Measurements from ENCODE around the gene SYT14.
A peak's percentile ranks its signal among the peaks of the same experiment; 100 is the strongest.
"Not testable (repeated sequence)": the region's sequence is repeated elsewhere in the genome, so short reads cannot be mapped to it uniquely, and the experiment has no call there.

Gene SYT14

DNA sequence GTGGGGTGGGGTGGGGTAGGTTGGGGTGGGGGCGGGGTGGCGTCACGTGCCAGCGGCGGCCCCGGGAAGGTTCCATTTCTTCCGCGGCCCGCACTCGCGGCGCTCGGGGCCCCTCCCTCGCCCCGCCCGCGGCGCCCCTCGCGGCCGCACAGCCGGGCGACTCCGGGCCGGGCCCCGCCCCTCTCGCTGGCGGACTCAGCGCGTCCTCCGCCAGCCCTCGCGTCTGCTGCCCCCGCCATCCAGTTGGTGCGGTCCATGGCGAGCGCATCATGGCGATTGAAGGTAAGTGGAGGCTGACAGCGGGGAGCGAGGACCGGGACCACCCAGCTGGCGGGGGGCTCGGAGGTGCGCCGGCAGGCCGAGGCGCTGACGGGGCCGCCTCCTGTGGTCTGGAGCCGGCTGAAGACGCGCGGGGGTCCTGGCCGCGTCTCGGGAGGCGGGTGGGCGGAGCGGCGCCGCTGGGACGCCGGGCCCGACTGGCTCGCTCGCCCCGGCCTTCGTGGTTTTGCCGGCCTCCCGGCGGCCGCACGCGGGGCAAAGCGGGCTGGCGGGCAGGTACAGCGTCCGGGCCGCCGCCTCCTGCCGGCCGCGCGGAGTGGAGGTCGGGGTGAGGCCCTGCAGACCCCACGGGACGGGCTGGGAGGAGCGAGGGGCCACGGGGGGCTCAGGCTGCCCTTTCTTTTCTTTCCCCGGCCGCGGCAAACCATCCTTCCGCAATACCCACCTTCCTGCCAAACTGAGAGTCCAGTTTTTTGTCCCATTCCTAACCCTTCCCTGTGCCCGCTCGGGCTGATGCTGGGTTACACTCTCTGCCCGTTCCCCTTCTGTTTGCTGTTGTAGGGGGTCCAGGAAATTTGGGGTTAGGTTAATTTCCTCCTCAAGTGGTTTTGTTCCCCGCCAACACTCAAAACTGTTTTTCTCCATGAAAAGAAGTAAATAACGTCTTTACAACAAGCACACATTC lies at the start of gene SYT14:
TSS of gene SYT14 (plus strand) at position 222 of the 964 bp plus-strand sequence. CDS start at position 270, 48 bp downstream.
- DNase-seq (ENCODE audit: low spot score): peak; percentile 94

DNA sequence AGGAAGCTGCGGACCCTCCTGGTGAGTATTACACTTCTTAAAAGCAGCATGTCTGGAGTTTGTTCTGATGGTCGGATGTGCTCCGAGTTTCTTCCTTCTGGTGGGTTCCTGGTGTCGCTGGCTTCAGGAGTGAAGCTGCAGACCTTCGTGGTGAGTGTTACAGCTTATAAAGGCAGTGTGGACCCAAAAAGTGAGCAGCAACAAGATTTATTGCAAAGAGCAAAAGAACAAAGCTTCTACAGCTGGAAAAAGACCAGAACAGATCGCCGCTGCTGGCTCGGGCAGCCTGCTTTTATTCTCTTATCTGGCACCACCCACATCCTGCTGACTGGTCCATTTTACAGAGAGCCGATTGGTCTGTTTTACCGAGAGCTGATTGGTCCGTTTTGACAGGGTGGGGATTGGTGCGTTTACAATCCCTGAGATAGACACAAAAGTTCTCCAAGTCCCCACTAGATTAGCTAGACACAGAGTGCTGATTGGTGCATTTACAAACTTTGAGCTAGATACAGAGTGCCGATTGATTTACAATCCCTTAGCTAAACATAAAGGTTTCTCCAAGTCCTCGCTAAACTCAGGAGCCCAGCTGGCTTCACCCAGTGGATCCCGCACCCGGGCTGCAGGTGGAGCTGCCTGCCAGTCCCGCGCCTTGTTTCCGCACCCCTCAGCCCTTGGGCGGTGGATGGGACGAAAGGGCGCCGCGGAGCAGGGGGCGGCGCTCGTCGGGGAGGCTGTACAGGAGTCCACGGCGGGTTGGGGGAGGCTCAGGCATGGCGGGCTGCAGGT lies 49.5 kb upstream of the SYT14 start:
- DNase-seq (ENCODE audit: low spot score): not testable (repeated sequence)

DNA sequence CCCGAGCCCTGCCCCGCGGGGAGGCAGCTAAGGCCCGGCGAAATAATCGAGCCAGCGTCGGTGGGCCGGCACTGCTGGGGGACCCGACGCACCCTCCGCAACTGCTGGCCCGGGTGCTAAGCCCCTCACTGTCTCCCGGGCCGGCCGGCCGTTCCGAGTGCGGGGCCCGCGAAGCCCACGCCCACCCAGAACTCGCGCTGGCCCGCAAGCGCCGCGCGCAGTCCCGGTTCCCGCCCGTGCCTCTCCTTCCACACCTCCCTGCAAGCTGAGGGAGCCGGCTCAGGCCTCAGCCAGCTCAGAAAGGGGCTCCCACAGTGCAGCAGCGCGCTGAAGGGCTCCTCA lies 49.0 kb upstream of the SYT14 start:
- no peak for DNase-seq (ENCODE audit: low spot score)

DNA sequence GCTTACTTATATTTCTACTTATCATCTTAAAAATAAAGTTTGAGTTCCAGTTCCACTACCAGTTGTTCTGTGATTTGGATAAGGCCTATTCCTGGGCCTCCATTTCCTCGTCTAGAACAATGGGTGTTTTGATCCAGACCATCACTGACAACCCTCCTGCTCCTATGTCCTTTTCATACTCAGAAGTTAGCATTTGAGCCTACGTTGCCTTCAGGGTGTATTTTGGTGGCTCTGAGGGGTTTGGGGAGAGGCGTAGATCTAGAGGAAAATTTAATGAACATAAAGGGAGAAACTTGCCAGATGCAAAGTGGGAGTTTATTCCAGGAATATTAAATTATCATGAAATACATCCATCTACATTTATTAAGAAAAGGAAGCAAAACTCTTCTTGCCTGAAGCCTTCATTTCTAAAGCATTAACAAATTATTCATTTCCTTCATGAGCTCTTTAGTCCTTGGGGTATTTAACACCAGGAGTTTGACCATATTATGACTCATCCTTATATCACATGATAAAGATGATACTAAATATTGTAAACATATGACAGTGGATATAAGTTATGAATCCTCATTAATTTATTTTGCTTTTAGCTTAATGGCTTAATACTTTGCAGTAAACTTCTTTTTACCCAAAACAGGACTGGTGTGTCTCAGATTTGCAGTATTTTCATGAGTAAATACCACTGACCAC lies 47.2 kb upstream of the SYT14 start:
- DNase-seq (ENCODE audit: low spot score): no peak

DNA sequence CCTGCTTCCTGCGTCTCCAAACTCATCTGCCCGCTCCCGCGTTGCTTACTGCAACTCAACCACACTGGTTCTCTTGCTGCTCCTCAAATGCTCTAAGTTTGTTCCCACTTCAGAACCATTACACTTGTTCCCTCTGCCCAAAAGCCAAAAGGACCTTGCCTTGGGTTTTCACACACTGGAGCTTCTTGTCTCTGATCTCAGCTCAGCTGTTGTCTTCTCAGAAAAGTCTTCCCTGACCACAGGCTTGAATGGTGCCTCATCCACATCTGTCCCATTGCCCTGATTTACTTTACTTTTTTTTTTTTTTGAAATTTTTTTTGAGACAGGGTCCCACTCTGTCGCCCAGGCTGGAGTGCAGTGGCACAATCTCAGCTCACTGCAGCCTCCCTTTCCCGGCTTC lies 44.3 kb upstream of the SYT14 start:
- DNase-seq (ENCODE audit: low spot score): no peak

DNA sequence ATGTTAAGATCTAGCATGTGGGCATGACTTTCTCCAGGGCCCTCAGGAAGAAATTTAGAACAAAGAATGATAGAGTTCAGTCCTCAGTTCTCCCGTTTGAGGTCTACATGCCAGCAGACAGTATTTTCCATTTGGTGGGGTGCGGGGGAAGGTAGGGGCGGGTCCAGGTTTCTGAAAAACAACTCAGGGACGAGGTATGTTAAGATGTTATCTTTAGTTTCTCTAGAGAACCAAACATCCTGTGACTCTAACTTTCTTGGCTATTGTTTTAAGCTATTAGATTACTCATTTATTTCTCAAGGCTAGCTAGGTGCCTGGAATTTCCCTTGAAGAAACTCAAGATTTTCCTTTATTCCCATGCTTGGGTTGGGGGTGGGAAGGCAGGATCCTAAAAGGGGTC lies 42.3 kb upstream of the SYT14 start:
- DNase-seq (ENCODE audit: low spot score): no peak

DNA sequence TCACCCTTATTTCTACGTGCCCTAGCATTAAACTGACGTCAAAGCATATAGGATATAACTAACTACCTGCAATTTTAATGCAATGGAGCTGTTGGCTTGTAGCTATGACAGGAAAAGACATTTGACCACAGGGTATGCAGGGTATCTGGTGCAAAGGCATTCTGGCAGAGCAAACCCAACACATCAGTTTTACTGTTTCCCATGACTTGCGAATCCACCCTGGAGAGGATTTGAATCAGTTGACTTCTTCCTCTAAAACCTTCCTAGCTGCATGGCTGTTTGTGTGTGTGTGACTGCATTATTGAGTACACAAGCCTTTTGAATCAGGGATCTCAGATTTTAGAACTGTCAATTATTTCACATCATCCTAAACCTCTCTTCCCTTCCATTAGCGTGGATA lies 41.7 kb upstream of the SYT14 start:
- DNase-seq (ENCODE audit: low spot score): no peak

DNA sequence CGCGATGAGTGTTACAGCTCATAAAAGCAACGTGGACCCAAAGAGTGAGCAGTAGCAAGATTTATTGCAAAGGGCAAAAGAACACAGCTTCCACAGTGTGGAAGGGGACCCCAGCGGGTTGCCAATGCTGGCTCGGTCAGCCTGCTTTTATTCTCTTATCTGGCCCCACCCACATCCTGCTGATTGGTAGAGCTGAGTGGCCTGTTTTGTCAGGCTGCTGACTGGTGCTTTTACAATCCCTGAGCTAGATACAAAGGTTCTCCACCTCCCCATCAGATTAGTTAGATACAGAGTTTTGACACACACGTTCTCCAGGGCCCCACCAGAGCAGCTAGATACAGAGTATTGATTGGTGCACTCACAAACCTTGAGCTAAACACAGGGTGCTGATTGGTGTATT lies 39.7 kb upstream of the SYT14 start:
- not testable (repeated sequence) for DNase-seq (ENCODE audit: low spot score)

DNA sequence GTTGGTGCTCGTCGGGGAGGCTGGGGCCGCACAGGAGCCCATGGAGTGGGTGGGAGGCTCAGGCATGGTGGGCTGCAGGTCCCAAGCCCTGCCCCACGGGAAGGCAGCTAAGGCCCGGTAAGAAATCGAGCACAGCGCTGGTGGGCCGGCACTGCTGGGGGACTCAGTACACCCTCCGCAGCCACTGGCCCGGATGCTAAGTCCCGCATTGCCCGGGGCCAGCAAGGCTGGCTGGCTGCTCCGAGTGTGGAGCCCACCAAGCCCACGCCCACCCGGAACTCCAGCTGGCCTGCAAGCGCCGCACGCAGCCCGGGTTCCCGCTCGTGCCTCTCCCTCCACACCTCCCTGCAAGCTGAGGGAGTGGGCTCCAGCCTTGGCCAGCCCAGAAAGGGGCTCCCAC lies 39.2 kb upstream of the SYT14 start:
- DNase-seq (ENCODE audit: low spot score): not testable (repeated sequence)

DNA sequence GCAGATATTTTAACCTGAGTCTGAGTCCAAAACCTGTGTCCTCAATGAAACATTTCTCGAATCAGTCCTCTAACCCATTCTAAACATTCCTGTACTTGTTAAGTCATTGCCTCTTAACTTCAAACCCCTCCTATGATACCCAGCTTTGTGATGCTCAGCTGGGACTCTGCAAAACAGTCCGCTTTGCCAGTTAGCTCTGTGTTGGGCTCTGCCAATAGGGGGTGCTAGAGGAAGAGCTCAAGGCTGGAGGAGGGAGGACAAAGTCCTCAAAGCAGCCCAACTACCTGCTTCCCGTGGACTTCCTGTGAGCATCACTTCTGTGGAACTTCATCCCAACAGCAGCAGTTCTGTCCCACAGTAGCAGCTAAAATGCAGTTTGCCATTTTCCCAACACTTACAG lies 38.1 kb upstream of the SYT14 start:
- peak; percentile 69 for DNase-seq (ENCODE audit: low spot score)

DNA sequence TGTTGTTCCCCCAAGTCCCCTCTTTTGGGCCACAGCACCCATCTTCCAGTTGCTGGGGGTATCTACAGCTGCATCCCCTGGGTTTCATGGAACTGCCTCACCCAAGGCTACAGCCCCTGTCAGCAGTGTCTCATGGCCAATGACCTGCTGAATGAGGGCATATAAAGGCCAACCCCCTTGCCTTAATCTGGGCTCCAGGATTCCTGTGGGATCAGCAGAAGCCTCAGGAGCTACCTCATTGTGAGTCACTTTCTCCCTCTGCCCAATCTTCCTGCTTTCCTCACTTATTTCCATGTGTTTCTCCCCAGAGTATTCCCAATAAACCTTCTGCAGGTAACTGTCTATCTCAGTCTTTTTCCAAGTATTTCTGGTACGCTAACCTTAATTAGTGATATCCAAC lies 37.3 kb upstream of the SYT14 start:
- no peak for DNase-seq (ENCODE audit: low spot score)

DNA sequence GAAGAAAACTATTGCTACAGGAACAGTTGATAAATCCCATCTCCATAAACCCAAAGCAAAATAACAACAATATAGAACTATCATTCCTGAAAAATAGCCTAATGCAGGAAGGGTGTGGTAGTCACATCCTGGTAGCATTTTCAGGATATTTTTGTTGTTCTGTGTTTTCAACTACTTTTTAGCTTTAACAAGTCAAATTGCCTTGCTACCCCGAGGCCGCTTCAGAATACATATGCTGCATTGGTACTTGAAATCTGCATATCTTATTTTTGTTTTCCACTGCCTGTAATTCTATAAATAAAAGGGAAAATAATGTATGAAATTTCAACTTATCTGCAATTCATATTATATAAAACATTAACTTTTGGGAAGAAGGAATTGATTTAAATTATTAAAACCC lies 36.8 kb upstream of the SYT14 start:
- no peak for DNase-seq (ENCODE audit: low spot score)

DNA sequence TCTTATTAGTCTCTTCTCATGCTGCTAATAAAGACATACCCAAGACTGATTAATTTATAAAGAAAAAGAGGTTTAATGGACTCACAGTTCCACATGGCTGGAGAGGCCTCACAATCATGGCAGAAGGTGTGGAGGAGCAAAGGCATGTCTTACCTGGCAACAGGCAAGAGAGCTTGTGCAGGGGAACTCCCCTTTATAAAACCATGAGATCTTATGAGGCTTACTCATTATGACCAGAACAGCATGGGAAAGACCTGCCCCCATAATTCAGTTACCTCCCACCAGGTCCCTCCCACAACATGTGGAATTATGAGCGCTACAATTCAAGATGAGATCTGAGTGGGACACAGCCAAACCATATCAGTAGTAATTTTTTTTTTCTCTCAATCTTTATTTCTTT lies 33.2 kb upstream of the SYT14 start:
- not testable (repeated sequence) for DNase-seq (ENCODE audit: low spot score)

DNA sequence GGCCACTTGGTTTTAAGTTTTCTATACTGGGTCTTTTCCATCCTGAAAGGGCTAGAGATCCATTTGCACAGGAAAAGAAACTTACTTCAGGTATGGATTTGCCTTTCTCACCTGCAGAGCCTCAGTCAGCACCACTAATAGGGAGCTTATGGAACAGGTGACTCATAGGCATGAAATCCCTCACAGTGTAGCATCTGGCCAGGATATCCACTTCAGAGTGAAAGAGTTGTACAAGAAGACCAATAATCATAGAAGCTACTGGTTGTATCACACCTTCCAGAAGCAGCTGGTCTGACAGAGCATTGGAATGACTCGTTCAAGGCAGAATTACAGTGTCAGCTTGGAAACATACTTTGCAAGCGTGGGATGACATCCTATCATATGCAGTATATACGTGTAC lies 26.3 kb upstream of the SYT14 start:
- DNase-seq (ENCODE audit: low spot score): no peak

DNA sequence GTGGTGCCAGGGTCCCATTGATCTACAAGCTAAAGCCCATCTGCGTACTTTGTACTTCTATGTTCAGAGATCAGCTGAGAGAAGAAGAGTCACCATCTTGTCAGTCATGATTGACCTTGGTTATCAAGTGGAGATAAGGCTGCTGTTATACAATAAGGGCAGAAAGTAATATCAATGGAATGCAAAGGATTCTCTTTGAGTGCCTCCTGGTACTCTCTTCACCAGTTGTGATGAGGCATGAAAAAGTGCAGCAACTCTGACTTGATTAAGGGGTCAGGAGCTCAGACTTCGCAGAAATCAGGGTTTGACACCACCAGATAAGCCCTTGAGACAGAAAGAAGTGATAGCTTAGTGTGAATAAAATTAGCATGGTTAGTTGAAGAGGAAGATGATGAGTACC lies 25.7 kb upstream of the SYT14 start:
- DNase-seq (ENCODE audit: low spot score): no peak

DNA sequence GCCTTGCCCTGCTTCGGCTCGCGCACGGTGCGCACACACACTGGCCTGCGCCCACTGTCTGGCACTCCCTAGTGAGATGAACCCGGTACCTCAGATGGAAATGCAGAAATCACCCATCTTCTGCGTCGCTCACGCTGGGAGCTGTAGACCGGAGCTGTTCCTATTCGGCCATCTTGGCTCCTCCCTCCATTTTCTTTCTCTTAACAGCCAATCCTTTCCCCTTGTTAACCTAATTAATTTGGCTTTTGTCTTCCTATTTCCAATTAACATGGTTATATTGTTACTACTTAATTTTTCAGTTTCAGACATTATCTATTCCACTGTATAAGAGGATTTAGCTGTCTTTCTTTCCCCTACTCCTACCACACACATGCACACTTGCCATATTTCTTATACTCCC lies 18.4 kb upstream of the SYT14 start:
- not testable (repeated sequence) for DNase-seq (ENCODE audit: low spot score)

DNA sequence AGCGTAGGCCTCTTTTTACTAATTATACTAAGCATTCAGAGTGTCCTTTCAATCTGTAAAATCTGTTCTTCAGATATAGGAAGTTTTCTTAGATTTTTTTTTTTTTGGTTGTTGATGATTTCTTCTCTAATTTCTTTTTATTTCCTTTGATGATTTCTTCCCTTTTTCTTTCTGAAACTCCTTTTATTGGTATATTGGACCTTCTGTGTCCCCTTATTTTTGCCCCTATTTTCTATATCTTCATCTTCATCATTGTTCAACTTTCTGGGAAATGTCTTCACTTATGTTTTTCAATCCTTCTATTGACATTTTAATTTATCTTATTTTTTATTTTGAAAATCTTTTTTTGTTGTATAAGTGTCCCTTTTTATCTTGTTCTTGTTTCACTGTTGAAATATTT lies 17.2 kb upstream of the SYT14 start:
- no peak for DNase-seq (ENCODE audit: low spot score)

DNA sequence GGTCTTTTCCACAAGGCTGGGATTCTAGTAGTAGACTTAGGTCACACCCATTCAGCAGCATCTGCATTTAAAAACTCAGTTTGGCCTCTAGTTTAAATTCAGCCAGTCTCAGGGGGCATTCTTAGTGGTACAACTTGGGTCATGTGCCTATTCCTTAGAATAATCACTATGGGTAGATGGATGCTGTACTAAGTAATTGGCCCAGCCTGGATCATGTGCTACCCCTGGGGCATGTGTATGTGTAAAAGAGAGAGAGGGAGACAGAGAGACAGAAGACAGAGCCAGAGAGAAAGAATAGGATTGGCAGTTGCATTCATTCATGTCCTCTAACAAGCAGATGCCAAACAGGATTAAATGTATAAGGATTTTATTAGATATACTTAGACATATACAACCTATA lies 13.6 kb upstream of the SYT14 start:
- no peak for DNase-seq (ENCODE audit: low spot score)

DNA sequence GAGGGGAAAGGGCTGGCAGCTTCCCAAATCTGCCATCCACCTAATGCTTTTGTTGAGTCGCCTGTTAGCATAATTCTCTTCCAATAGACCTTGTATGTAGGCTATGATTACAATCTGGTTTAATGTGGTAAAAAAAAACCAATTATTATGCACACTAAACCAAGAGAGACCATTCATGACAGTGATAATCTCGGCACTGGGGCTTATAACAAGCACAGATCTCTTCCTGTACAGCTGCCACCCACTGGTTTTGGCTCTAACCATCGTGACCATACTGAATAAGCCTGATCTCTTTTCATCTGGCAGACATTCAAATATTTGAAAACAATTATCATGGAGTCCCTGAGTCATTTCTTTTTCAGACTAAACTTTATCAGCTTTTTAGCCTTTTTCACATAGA lies 12.0 kb upstream of the SYT14 start:
- peak; percentile 73 for DNase-seq (ENCODE audit: low spot score)

DNA sequence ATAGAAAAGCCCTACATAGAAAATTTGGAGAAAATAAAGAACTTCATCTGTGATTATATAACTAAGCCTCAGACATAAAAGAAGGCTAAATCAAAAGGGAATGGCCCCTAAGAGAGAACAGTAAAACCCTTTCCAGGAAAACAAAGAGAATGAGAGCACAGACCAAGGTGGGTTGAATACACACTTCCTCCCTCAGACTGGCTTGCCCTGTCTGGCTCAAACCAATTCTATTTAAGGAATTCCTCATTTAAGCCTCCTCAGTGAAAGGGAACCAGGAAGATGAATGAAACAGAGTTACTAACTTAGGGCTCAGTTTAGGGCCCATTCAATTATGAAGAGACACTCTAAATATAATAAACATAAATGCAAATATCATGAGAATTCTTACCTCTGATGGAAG lies 10.6 kb upstream of the SYT14 start:
- no peak for DNase-seq (ENCODE audit: low spot score)

DNA sequence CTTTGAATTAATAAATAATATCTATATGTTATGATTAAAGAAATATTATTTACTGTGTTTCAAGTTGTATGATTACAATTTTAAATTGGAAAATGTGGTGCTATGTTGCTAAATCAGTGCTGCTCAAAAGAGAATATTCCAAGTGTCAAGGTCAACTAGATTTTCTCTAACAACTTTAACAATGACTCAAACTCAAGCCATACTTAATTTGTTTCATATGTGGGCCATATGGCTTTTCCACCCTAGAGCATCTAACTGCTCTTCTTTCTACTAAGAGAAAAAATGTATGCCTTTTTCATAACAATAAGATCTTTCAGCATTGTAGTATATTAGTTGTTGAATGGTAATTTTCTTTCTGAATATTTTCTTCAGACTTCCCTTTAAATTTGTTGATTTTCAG lies 8.3 kb upstream of the SYT14 start:
- no peak for DNase-seq (ENCODE audit: low spot score)

DNA sequence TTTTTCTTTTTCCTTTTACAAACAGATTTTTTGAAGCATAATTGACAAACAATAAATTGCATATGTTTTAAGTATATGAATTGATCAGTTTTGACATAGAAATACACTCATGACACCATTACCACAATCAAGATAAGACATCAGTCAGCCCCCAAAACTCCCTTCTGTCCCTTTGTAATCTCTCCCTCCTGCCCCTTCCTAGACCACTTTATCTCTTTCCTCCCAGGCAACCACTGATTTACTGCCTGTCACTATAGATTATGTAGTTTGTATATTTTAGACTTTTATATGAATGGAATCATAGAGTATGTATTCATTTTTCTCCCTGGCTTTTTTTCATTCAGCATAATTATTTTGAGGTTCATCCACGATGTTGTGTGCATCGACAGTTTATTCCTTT lies 6.9 kb upstream of the SYT14 start:
- DNase-seq (ENCODE audit: low spot score): no peak

DNA sequence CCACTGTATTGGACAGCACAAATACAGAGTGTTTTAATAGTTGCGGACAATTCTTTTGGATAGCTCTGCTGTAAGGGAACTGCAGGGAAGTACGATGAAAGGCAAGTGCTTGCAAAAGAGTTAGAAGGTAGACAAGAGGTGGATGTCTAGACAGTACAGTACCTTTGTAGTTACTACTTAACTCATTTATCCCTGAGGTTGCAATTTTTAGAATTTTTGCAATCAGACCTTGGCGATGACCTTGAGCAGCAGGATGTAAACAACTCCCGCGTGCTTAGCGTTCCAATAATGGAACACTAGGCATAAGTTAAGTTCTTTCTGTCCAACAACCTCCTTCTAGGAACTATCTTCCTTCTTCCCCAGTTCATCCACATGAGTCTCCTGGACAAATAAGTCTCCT lies 1.9 kb upstream of the SYT14 start:
- DNase-seq (ENCODE audit: low spot score): no peak
